IPS DF 19.7 (cell line): ENCODE data around the gene ST3GAL5.
"Not testable (repeated sequence)": the region's sequence is repeated elsewhere in the genome, so short reads cannot be mapped to it uniquely, and the experiment has no call there.

Source experiments
- DNase-seq: peaks from one replicate; pipeline ENCODE4 v3.0.0-alpha.2; 2013; ENCODE audit warnings: low read depth, low spot score

ST3GAL5 gene

DNA sequence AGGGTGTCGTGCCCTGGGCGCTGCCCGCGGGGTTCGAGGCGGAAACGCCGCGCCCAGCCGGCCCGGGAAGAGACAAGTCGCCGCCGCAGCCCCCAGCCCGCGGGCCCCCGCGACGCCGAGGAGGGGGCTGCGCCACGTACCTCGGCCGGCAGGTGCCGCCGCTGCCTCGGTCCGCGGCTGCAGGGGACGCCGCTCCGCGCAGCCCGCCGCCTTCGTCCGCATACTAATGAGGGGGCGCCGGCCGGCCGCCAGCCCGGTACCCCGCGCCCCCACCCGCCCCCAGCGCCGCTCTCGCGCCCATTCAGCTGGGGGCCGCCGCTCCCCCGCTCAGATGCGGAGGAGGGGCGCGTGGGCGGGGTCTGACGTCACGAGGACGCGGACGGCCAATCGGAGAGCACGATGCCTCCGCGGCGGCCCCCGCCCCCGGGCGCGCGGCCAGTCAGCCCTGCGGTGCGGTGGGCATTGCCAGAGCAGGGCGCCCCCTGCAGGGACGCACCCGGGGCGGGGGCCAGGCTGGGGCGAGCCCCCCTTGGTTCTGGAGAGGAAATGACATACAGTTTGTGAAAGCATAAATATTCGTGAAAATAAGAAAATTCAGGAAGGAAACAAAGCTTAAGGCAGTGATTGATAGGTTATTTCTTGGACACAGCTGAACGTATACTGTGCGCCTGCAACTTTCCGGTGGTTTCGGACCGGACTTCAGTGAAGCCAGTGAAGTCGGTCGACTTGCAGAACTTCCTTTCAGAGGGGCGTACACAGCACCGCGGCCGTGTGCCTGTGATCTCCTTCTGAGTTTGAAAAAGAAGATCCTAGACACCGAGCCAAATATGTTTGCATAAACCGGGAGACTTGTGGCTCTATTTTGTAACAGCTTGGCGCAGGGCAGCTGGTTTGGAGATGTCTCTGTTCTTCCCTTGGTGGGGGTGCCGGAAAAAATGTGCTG lies at the start of gene ST3GAL5:
Gene ST3GAL5, minus strand, starts transcription at position 307 of the 943 bp plus-strand sequence. Its CDS starts 85 bp downstream, at position 222.
- no peak for DNase-seq

GRCh38 chr2:85938456-85938855 lies 49.7 kb upstream of the ST3GAL5 start:
- DNase-seq: no peak

GRCh38 chr2:85937069-85937439 lies 48.3 kb upstream of the ST3GAL5 start:
- no peak for DNase-seq

DNA sequence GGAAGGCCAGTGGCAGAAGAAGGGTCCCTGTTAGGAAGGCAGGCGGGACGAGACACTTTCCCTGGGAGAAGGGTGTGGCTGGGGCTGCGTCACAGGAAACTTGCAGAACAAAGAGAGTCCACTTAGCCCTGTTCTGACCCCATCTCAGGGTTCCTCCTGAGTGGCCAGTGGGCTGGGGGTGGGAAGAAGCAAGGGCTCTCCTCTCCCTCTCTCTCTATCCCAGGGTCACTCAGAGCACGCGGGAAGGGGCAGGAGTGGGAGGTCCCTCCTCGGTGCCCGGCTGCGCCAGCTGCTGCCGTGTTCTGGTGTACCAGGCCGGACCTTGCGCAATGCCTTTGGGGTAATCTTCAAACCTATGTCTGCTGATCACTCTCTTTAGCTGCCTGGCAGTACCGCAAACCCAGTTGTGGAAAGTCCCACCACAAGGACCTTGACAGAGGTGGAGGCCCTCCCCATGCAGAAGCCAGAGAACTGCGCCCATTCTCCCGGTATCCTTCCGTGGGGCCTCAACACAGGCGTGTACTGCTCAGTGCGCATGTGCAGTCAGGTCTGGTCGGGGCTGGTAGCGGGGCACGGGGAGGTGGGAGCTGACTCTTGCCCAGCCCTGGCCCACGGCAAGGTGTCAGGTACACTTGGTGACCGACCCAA lies 47.8 kb upstream of the ST3GAL5 start:
- DNase-seq: no peak

- peak; percentile 54 for DNase-seq
Measured at GRCh38 chr2:85935746-85936208, 47.0 kb upstream of the ST3GAL5 start.

DNA sequence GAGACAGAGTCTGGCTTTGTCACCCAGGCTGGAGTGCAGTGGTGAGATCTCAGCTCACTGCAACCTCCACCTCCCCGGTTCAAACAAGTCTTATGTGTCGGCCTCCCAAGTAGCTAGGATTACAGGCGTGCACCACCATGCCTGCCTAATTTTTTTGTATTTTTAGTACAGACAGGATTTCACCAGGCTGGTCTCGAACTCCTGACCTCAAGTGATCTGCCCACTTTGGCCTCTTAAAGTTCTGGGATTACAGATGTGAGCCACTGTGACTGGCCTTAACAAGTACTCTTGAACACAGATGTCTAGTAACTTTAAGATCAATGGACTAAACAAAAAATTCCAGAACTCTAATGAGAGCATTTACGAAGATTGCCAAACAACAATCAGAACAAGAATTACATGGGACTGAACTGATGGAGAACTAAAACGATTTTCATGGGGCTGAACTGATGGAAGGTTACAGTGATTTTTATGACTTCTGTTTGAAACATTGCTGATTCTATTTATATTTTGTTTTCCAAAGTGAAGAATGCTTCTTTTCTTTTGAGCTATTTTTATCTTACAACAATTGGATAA lies 46.5 kb upstream of the ST3GAL5 start:
- no peak for DNase-seq

DNA sequence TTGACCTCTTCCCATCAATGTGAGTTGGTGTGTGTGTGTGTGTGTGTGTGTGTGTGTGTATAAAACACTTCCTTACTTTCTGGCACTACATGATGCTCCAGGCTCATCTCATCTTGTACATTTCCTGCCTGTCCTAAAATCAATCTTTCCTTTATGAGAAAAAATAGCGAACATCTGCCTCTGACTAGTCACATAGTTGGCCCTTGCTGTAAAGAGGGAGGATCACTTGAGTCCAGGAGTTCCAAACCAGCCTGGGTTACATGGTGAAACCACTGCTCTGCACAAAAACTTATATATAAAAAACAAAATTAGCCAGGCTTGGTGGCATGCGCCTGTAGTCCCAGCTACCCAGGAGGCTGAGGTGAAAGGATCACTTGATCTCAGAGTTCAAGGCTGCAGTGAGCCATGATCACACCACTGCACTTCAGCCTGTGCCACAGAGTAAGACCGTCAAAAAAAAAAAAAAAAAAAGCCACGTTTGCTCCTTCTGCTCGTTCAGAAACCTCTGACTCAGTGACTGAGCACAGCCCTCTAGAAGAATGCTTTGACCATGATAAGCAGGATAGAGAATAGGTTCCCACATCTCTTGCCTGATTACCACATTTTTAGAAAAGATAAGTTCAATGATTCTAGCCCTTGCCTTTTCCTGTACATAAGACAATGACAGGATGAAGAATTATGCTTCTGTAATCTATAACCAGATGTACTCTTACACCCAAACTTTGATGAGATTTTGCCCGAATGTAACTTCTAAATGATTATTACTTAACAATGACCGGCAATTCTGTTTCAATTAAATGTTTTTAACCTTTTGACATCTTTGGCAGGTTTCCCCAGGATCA lies 45.2 kb upstream of the ST3GAL5 start:
- no peak for DNase-seq

DNA sequence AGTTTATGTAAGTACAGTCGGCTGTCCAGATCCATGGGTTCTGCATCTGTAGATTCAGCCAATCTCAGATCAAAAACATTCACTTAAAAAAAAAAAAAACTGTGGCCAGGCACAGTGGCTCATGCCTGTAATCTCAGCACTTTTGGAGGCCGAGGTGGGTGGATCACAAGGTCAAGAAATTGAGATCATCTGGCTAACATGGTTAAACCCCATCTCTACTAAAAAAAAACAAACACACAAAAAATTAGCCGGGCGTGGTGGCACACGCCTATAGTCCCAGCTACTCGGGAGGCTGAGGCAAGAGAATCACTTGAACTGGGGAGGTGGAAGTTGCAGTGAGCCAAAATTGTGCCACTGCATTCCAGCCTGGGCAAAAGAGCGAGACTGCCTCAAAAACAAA lies 42.4 kb upstream of the ST3GAL5 start:
- DNase-seq: not testable (repeated sequence)

- no peak for DNase-seq
Measured at GRCh38 chr2:85930129-85931124, 41.6 kb upstream of the ST3GAL5 start.

GRCh38 chr2:85929096-85930050 lies 40.6 kb upstream of the ST3GAL5 start:
- DNase-seq: no peak

- no peak for DNase-seq
Measured at GRCh38 chr2:85926931-85927661, 38.3 kb upstream of the ST3GAL5 start.

- no peak for DNase-seq
Measured at GRCh38 chr2:85926526-85926925, 37.7 kb upstream of the ST3GAL5 start.

GRCh38 chr2:85925216-85925671 lies 36.5 kb upstream of the ST3GAL5 start:
- DNase-seq: no peak

- DNase-seq: no peak
Measured at GRCh38 chr2:85924522-85924921, 35.7 kb upstream of the ST3GAL5 start.

- DNase-seq: no peak
Measured at GRCh38 chr2:85922199-85922598, 33.4 kb upstream of the ST3GAL5 start.

DNA sequence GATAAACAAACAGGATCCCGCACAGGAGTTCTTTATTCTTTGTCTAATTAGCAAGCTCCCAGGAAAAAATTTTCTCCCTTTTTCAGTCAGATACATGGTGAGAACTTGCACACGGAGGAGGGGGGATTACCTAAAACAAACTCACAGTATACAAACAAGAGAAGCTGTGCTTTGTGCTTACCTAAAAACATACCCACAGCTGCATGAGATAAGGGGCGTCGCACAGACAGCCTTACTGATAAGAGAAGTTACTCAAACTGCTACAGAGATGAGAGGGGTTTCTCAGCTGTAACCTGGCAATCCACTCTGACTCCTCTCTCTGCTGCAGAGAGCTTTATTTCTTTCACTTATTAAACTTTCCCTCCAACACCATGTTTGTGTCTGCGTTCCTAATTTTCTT lies 32.9 kb upstream of the ST3GAL5 start:
- no peak for DNase-seq

GRCh38 chr2:85920810-85921545 lies 32.2 kb upstream of the ST3GAL5 start:
- no peak for DNase-seq
